ENCODE measurements around the gene MAGI1.

- TF ChIP-seq TAF1 (IDR thresholded peaks at IDR 0.05; ENCODE audit: borderline replicate concordance, low read depth, low read length): no peak
- TF ChIP-seq POLR2A (IDR thresholded peaks at IDR 0.05; ENCODE audit: low read depth, low read length): no peak
- no peak for TF ChIP-seq POLR2AphosphoS5 (IDR thresholded peaks at IDR 0.05; ENCODE audit: low read depth, low read length)
These were observed 279.7 kb downstream of the MAGI1 start for GRCh38 chr3:65758876-65759598.

All from GM12892 (cell line).